ENCODE measurements around the gene KLHL7. TPM values are rescaled to one million over a fixed set of nuclear protein-coding genes. Genes with fewer than 3 reads are reported as not detected.

KLHL7 gene
- total RNA-seq, 1 donor from 2014 or later, result 1.2 TPM

DNA sequence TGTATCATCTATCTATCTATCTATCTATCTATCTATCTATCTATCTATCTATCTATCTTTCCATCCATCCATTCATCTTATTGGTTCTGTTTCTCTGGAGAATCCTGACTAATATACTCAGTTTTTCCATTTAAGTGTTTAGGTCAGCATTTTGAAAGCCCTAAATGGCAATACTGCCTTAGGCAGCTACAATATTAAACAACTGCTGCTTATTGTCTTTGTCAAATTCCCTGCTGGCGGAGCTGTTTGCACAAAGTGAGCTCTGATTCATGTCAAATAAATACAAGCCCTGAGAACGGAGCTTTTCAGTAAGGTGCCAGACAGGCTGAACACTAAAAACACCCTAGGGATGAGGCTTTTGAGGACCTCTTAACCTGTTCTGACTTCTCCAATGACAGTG lies 7.1 kb upstream of the KLHL7 start:
- Histone ChIP-seq H3K27ac (no peak overlapping the region), H3K4me3 (no peak overlapping the region), H3K36me3 (no peaks in the 10 kb centered on the region), H3K27me3 (no peaks in the 10 kb centered on the region), H3K9me3 (peaks cover 0 to 9% of the 10 kb centered on the region in 2 donors), H3K4me1 (no peaks in the 10 kb centered on the region)
- intact Hi-C loops (cut with DNase I), result no loop called here
- TF ChIP-seq CTCF (IDR thresholded peaks at IDR 0.05), result no peak
- no peak for DNase-seq (ENCODE audit: low spot score in 2 of 2)

DNA sequence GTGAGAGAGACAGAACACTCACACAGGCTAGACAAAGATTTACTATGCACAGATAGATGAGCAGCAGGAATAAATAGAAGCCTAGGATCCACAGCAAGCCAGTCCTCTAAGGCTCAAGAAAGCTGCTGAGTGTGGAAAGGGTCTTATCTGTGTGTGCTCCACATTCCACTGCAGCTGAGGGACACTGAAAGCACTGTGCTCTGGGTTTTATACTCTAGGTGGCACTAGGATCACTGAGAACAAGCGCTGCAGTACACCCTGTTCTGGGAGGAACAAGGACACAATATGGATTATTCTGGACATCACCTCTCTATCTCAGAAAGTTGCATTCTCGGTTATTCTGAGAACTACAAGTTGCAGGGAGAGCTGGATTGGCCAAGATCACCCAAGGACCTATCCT lies 4.9 kb upstream of the KLHL7 start:
- Histone ChIP-seq H3K4me3 (no peak overlapping the region), H3K27ac (no peak overlapping the region), H3K36me3 (no peaks in the 10 kb centered on the region), H3K4me1 (no peaks in the 10 kb centered on the region), H3K9me3 (peaks cover 0 to 9% of the 10 kb centered on the region in 2 donors), H3K27me3 (no peaks in the 10 kb centered on the region)
- intact Hi-C loops (cut with DNase I), result loop anchor here (10.0 kb wide), 2 partner anchors 434 to 886 kb away; partner anchors contain the start of gene TRA2A
- no peak for DNase-seq (ENCODE audit: low spot score in 2 of 2)
- TF ChIP-seq CTCF (IDR thresholded peaks at IDR 0.05), result no peak

GRCh38 chr7:23105086-23105643 lies 420 bp upstream of the KLHL7 start:
- Histone ChIP-seq H3K27ac (peak overlapping the region; percentile 89 to 92), H3K27me3 (no peaks in the 10 kb centered on the region), H3K36me3 (no peaks in the 10 kb centered on the region), H3K4me3 (peak overlapping the region; percentile 88 to 96), H3K4me1 (peaks cover 4 to 26% of the 10 kb centered on the region in 2 donors), H3K9me3 (peaks cover 0 to 9% of the 10 kb centered on the region in 2 donors)
- DNase-seq (ENCODE audit: low spot score in 2 of 2), result no peak
- no peak for TF ChIP-seq CTCF (IDR thresholded peaks at IDR 0.05)
- intact Hi-C loops (cut with DNase I), result loop anchor here (1.0 to 10.0 kb wide), 6 partner anchors 76 to 890 kb away; partner anchors contain the start of genes GPNMB and TRA2A

DNA sequence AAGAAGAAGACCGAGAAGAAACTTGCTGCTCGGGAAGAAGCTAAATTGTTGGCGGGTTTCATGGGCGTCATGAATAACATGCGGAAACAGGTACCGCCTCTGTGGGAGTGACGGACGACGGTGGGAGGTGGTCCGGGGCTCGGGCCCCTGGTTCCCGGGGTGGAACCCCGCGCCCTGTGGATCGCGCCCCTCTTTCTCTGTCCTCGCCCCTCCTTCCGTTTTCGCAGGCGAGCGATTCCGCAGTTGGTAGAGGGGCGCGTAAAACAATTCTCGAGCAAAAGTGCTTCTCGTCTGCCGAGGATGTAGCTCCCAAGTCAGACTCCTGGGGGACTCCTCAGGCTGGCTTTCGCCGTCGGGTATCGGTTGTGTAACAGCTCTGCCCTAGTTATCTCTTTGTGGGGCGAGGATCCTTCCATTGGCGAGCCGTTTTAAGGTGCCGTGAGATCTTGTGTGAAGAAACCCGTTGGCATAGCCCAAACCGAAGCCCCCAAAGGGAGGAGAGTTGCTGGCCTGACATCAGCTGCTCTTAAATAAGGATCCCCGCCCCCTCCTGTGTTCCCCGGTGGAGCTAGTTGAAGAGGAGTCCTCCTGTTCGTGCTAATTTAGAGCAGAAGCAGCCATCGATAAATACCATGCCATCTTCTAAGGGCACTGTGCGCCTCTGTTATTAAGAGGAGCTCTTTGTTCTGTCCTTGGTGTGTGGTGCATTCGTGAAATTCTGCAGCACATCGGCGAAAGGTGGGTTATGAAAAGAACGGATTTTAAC lies 655 bp downstream of the KLHL7 start:
- Histone ChIP-seq H3K4me3 (peak overlapping the region; percentile 88 to 96), H3K4me1 (peaks cover 4 to 26% of the 10 kb centered on the region in 2 donors), H3K36me3 (no peaks in the 10 kb centered on the region), H3K27ac (peak overlapping the region; percentile 89 to 92), H3K27me3 (no peaks in the 10 kb centered on the region), H3K9me3 (peaks cover 0 to 9% of the 10 kb centered on the region in 2 donors)
- DNase-seq (ENCODE audit: low spot score in 2 of 2), result peak in 1 of 2 donors; percentile 69
- TF ChIP-seq CTCF (IDR thresholded peaks at IDR 0.05), result no peak
- intact Hi-C loops (cut with DNase I), result loop anchor here (5.0 to 10.0 kb wide), 4 partner anchors 141 to 891 kb away; partner anchors contain the start of genes GPNMB and TRA2A

DNA sequence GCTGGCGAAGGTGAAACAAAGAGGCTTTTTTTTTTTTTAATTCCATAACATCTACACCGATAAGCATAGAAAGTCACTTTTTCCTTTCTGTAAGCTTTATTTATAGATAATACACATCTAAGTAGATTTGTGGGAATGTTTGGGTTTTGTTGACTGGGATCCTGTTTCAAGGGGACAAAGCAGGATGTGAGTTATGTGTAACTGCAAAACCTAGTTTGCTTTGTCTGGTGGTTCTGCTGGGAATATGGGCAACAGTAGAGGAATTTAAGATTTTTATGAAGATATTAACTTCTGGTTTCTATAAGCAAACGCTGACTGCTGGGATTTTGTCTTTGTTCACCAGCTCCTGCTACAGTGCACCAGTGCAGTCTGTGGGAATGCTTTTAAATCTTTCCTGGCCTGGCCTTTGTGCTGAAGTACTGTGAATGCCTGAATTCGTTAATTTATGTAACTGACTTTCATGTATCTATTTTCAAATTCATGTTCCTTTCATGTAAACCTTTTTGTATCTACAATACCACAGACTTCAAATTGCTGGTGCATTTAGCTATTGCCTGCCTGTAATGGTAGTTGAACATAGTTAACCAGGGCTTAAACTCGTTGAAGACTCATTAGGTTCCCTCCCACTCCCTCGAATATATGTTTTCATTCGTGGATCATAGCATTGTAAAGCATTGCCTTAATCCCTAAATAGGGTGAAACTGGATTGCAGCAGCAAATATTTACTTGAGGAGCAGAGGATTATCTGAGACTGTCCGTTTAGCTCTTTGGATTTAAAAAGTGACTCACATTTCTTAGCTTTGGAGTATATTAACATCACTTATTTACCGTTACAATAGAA lies 1.5 kb downstream of the KLHL7 start:
- no peak for TF ChIP-seq CTCF (IDR thresholded peaks at IDR 0.05)
- Histone ChIP-seq H3K27ac (peak overlapping the region in 1 of 2 donors; percentile 89), H3K4me1 (peaks cover 4 to 26% of the 10 kb centered on the region in 2 donors), H3K36me3 (no peaks in the 10 kb centered on the region), H3K9me3 (peaks cover 0 to 7% of the 10 kb centered on the region in 2 donors), H3K27me3 (no peaks in the 10 kb centered on the region), H3K4me3 (peak overlapping the region; percentile 88 to 96)
- no peak for DNase-seq (ENCODE audit: low spot score in 2 of 2)
- intact Hi-C loops (cut with DNase I), result loop anchor here (5.0 to 10.0 kb wide), 4 partner anchors 140 to 892 kb away; partner anchors contain the start of genes GPNMB and TRA2A

Measured in ascending aorta (tissue), 2 donors.